NCI-H526 (cell line): Measurements from ENCODE around the gene SMDT1.
"Not testable (repeated sequence)": the region's sequence is repeated elsewhere in the genome, so short reads cannot be mapped to it uniquely, and the experiment has no call there.

ENCODE experiments used
- DNase-seq, 2 experiments: peaks; one replicate each; lab custom pipeline; 2025; lab: John Stamatoyannopoulos, UW

The SMDT1 gene

GRCh38 chr22:42070517-42071422 is 8.7 kb upstream of the SMDT1 start, which contains the start of gene NAGA:
Gene NAGA, minus strand, starts transcription at chr22:42070812. Its CDS starts 515 bp downstream, at chr22:42070297.
- peak; percentile 85 to 96 for DNase-seq

- not testable (repeated sequence) for DNase-seq
These were observed 8.0 kb upstream of the SMDT1 start for GRCh38 chr22:42071508-42071907.

- DNase-seq: no peak
These were observed 6.7 kb upstream of the SMDT1 start for GRCh38 chr22:42072606-42073330.

- no peak for DNase-seq
These were observed 5.9 kb upstream of the SMDT1 start for GRCh38 chr22:42073621-42074041.

- no peak for DNase-seq
These were observed 5.2 kb upstream of the SMDT1 start, which contains the start of gene PHETA2 for GRCh38 chr22:42074132-42074811. Gene PHETA2, plus strand, starts transcription at chr22:42074248. Its CDS starts 3,046 bp downstream, at chr22:42077294.

- no peak for DNase-seq
These were observed 4.4 kb upstream of the SMDT1 start for GRCh38 chr22:42074846-42075676.

GRCh38 chr22:42076764-42077485 is 2.6 kb upstream of the SMDT1 start:
- DNase-seq: no peak

- DNase-seq: no peak
These were observed 1.9 kb upstream of the SMDT1 start for GRCh38 chr22:42077486-42078125.

- no peak for DNase-seq
These were observed 806 bp upstream of the SMDT1 start for GRCh38 chr22:42078469-42079318.

GRCh38 chr22:42080287-42080686 is 787 bp downstream of the SMDT1 start:
- peak in 1 of 2 experiments; percentile 31 for DNase-seq

- DNase-seq: no peak
These were observed 3.6 kb downstream of the SMDT1 start for GRCh38 chr22:42083119-42083518.

GRCh38 chr22:42084874-42085273 is 5.4 kb downstream of the SMDT1 start:
- DNase-seq: no peak

- DNase-seq: no peak
These were observed 6.6 kb downstream of the SMDT1 start for GRCh38 chr22:42086051-42086450.

- peak; percentile 96 to 97 for DNase-seq
These were observed 11.3 kb downstream of the SMDT1 start, which contains the start of gene NDUFA6 for GRCh38 chr22:42090596-42091454. Gene NDUFA6, minus strand, starts transcription at chr22:42090772. Its CDS starts 28 bp downstream, at chr22:42090744.

- no peak for DNase-seq
These were observed 11.9 kb downstream of the SMDT1 start for GRCh38 chr22:42091455-42091782.

GRCh38 chr22:42101199-42101598 is 21.7 kb downstream of the SMDT1 start:
- DNase-seq: no peak

GRCh38 chr22:42104332-42104860 is 24.9 kb downstream of the SMDT1 start:
- DNase-seq: not testable (repeated sequence)

- DNase-seq: no peak
These were observed 29.3 kb downstream of the SMDT1 start for GRCh38 chr22:42108848-42109247.
